NCI-H2227 (cell line): Measurements from ENCODE around the gene CALD1.

ENCODE experiments used
- DNase-seq: peaks from one replicate; lab custom pipeline; 2025; ENCODE audit not compliant: unreplicated experiment; lab: John Stamatoyannopoulos, UW

Gene CALD1

GRCh38 chr7:134920026-134920753 lies 140.8 kb downstream of the CALD1 start:
- no peak for DNase-seq

- no peak for DNase-seq
Measured at GRCh38 chr7:134922720-134923704, 143.6 kb downstream of the CALD1 start.

- DNase-seq = no peak
Measured at GRCh38 chr7:134925766-134926165, 146.3 kb downstream of the CALD1 start.

GRCh38 chr7:134926396-134926795 lies 147.0 kb downstream of the CALD1 start:
- no peak for DNase-seq

- DNase-seq = no peak
Measured at GRCh38 chr7:134927076-134927475, 147.6 kb downstream of the CALD1 start.

- no peak for DNase-seq
Measured at GRCh38 chr7:134927723-134928122, 148.3 kb downstream of the CALD1 start.

- no peak for DNase-seq
Measured at GRCh38 chr7:134928554-134928953, 149.1 kb downstream of the CALD1 start.

GRCh38 chr7:134931487-134931886 lies 152.1 kb downstream of the CALD1 start:
- no peak for DNase-seq

- DNase-seq = no peak
Measured at GRCh38 chr7:134932707-134933370, 153.4 kb downstream of the CALD1 start.

GRCh38 chr7:134933460-134934068 lies 154.1 kb downstream of the CALD1 start:
- no peak for DNase-seq

GRCh38 chr7:134935701-134936100 lies 156.3 kb downstream of the CALD1 start:
- no peak for DNase-seq

GRCh38 chr7:134936893-134937510 lies 157.6 kb downstream of the CALD1 start:
- DNase-seq = no peak

- no peak for DNase-seq
Measured at GRCh38 chr7:134938141-134938540, 158.7 kb downstream of the CALD1 start.

GRCh38 chr7:134939136-134939535 lies 159.7 kb downstream of the CALD1 start:
- no peak for DNase-seq

- DNase-seq = no peak
Measured at GRCh38 chr7:134940729-134941128, 161.3 kb downstream of the CALD1 start.

- no peak for DNase-seq
Measured at GRCh38 chr7:134941185-134941900, 161.9 kb downstream of the CALD1 start.

GRCh38 chr7:134941952-134942351 lies 162.5 kb downstream of the CALD1 start:
- DNase-seq = no peak

- no peak for DNase-seq
Measured at GRCh38 chr7:134942690-134943466, 163.4 kb downstream of the CALD1 start.

GRCh38 chr7:134943785-134944400 lies 164.5 kb downstream of the CALD1 start:
- peak; percentile 39 for DNase-seq
